HepG2 (cell line): ENCODE data around the gene LSMEM2. TPM values are rescaled to one million over a fixed set of nuclear protein-coding genes. Genes with fewer than 3 reads are reported as not detected.

Source experiments
- CC2D1A ChIP-seq: sonication (generic); formaldehyde crosslinking; IDR thresholded peaks from 2 replicates; pipeline ENCODE4 v1.8.1; 2023; ENCODE audit warnings: mild to moderate bottlenecking, missing genetic modification reagents
- DNMT1 ChIP-seq: sonication (generic); formaldehyde crosslinking; IDR thresholded peaks from 2 replicates; pipeline ENCODE4 v1.5.1; 2020; ENCODE audit warnings: mild to moderate bottlenecking, missing genetic modification reagents
- ELK4 ChIP-seq: sonication (generic); formaldehyde crosslinking; IDR thresholded peaks from 2 replicates; pipeline ENCODE4 v1.9.0; 2021; ENCODE audit warnings: missing genetic modification reagents, borderline replicate concordance
- FOSL1 ChIP-seq: sonication (generic); formaldehyde crosslinking; IDR thresholded peaks from 2 replicates; pipeline ENCODE4 v1.9.0; 2021; ENCODE audit warnings: missing genetic modification reagents, borderline replicate concordance
- GPN1 ChIP-seq: sonication (generic); formaldehyde crosslinking; IDR thresholded peaks from 2 replicates; pipeline ENCODE4 v1.5.1; 2020; ENCODE audit warnings: missing genetic modification reagents, borderline replicate concordance
- JUNB ChIP-seq: sonication (generic); formaldehyde crosslinking; IDR thresholded peaks from 2 replicates; pipeline ENCODE4 v1.8.0; 2022; ENCODE audit warnings: missing genetic modification reagents, mild to moderate bottlenecking, borderline replicate concordance
- KDM5A ChIP-seq: fragments of 200-600 bp; sonication (generic); IDR thresholded peaks from 2 replicates; pipeline ENCODE4 v1.7.0; 2018; ENCODE audit warnings: antibody characterized with exemption, mild to moderate bottlenecking, low read length, borderline replicate concordance
- KLF9 ChIP-seq: IDR thresholded peaks from 2 replicates; pipeline ENCODE4 v1.6.1; 2016; ENCODE audit warnings: low read depth
- NR1H2 ChIP-seq: sonication (generic); formaldehyde crosslinking; IDR thresholded peaks from 2 replicates; pipeline ENCODE4 v1.8.1; 2022; ENCODE audit warnings: low read depth, missing genetic modification reagents, borderline replicate concordance
- RBM22 ChIP-seq: fragments of 200-400 bp; formaldehyde crosslinking; optimal IDR thresholded peaks from 2 replicates; pipeline ENCODE3; 2017; ENCODE audit warnings: mild to moderate bottlenecking, low read length, moderate library complexity
- SMAD1 ChIP-seq: sonication (generic); formaldehyde crosslinking; IDR thresholded peaks from 2 replicates; pipeline ENCODE4 v1.4.0; 2020; ENCODE audit warnings: missing genetic modification reagents, low read depth, mild to moderate bottlenecking, borderline replicate concordance
- ZBTB7A ChIP-seq: sonication (generic); formaldehyde crosslinking; IDR thresholded peaks from 2 replicates; pipeline ENCODE4 v1.8.0; 2022; ENCODE audit warnings: mild to moderate bottlenecking, missing genetic modification reagents
- ZC3H4 ChIP-seq: sonication (generic); formaldehyde crosslinking; IDR thresholded peaks from 2 replicates; pipeline ENCODE4 v1.4.0; 2020; ENCODE audit warnings: missing genetic modification reagents, borderline replicate concordance
- ZNF446 ChIP-seq: sonication (generic); formaldehyde crosslinking; IDR thresholded peaks from 2 replicates; pipeline ENCODE4 v1.5.0; 2020; ENCODE audit warnings: mild to moderate bottlenecking, missing genetic modification reagents
- ZNF503 ChIP-seq: sonication (generic); formaldehyde crosslinking; IDR thresholded peaks from 2 replicates; pipeline ENCODE4 v1.4.0; 2020; ENCODE audit warnings: missing genetic modification reagents
- ZNF547 ChIP-seq: sonication (generic); formaldehyde crosslinking; IDR thresholded peaks from 2 replicates; pipeline ENCODE4 v1.5.1; 2020; ENCODE audit warnings: mild to moderate bottlenecking, missing genetic modification reagents
- ZNF558 ChIP-seq: sonication (generic); formaldehyde crosslinking; IDR thresholded peaks from 2 replicates; pipeline ENCODE4 v1.9.0; 2022; ENCODE audit warnings: mild to moderate bottlenecking, missing genetic modification reagents, borderline replicate concordance
- ZNF574 ChIP-seq: sonication (generic); formaldehyde crosslinking; IDR thresholded peaks from 2 replicates; pipeline ENCODE4 v1.4.0; 2020; ENCODE audit warnings: missing genetic modification reagents
- ZXDC ChIP-seq: sonication (generic); formaldehyde crosslinking; IDR thresholded peaks from 2 replicates; pipeline ENCODE4 v1.5.0; 2020; ENCODE audit warnings: mild to moderate bottlenecking, missing genetic modification reagents
- polyA plus RNA-seq, 8 experiments: library from polyadenylated mRNA; depleted of rRNA in 3 of 8; stranded (reverse) in 7 of 8; unstranded in 1 of 8; fragments of >200 nt; fragmentation: Illumina TruSeq in 4 of 8; extraction: Trizol in 4 of 8; gene quantifications; 2 replicates each; pipeline versions ENCODE4 v1.2.1 to v1.2.3, GENCODE V29; 2011 to 2016; ENCODE audit warnings: low read depth in 4 of 8, missing spikeins in 1 of 8, mixed read lengths in 1 of 8; ENCODE audit not compliant: insufficient read depth in 1 of 8
- total RNA-seq, 5 experiments: library from RNA; depleted of rRNA; stranded (reverse); fragments of >200 nt; fragmentation: Illumina TruSeq; extraction: Trizol; gene quantifications; 2 replicates each; pipeline ENCODE4 v1.2.3, GENCODE V29; 2016; ENCODE audit warnings: low read depth in 1 of 5

Gene LSMEM2
- total and polyA plus RNA-seq, 2 of the 13 experiments (the other 11 are each of a cell fraction or from before 2014, with no cell fraction given): 0.07 to 0.41 TPM

GRCh38 chr3:50302095-50303012, 23.5 kb downstream of the LSMEM2 start (continued):
- TF ChIP-seq ZNF547 (CRISPR knock-in tag): 0 out of 2 replicates have a peak, but pooled peaks have one; percentile 2
- no peak for TF ChIP-seq KLF9 (CRISPR knock-in tag)
- TF ChIP-seq SMAD1 (CRISPR knock-in tag): peak; percentile 62; the same call in 1 of the 2 replicates
- TF ChIP-seq KDM5A: peak; percentile 20; the same call in 1 of the 2 replicates
- 0 out of 2 replicates have a peak, but pooled peaks have one; percentile 23 for TF ChIP-seq ZBTB7A (CRISPR knock-in tag)
- peak; percentile 27; the same call in 1 of the 2 replicates for TF ChIP-seq ZNF446
- TF ChIP-seq ZNF574 (CRISPR knock-in tag): 0 out of 2 replicates have a peak, but pooled peaks have one; percentile 4
- peak; percentile 3; the same call in 1 of the 2 replicates for TF ChIP-seq ZNF503 (CRISPR knock-in tag)
- 0 out of 2 replicates have a peak, but pooled peaks have one; percentile 15 for TF ChIP-seq FOSL1 (CRISPR knock-in tag)
- TF ChIP-seq ZXDC (CRISPR knock-in tag): peak; percentile 33
- no peak for TF ChIP-seq ELK4 (CRISPR knock-in tag)
- peak; percentile 65 for TF ChIP-seq RBM22
- 0 out of 2 replicates have a peak, but pooled peaks have one; percentile 15 for TF ChIP-seq JUNB (CRISPR knock-in tag)
- peak; percentile 11; the same call in 1 of the 2 replicates for TF ChIP-seq CC2D1A
- TF ChIP-seq GPN1 (CRISPR knock-in tag): no peak
- no peak for TF ChIP-seq ZC3H4 (CRISPR knock-in tag)
- TF ChIP-seq DNMT1: 0 out of 2 replicates have a peak, but pooled peaks have one; percentile 55
- peak; percentile 8; the same call in 1 of the 2 replicates for TF ChIP-seq ZNF558 (CRISPR knock-in tag)
- TF ChIP-seq NR1H2: 0 out of 2 replicates have a peak, but pooled peaks have one; percentile 43
